HTERT RPE-1 (cell line): ENCODE data around the gene HCRTR2.
"Not testable (repeated sequence)": the region's sequence is repeated elsewhere in the genome, so short reads cannot be mapped to it uniquely, and the experiment has no call there.

Experiments
- in situ Hi-C: fragments of 300-500 bp; cut with MboI; formaldehyde crosslinking; loops from 4 replicates; pipeline ENCODE4 v1.14.3; 2020; ENCODE audit warnings: low sequenced_read_pairs

Gene HCRTR2

GRCh38 chr6:55174211-55175026, at the start of gene HCRTR2:
HCRTR2 (plus strand) TSS chr6:55174515; CDS start chr6:55174588, 73 bp downstream.
- in situ Hi-C loops: no loop called here

GRCh38 chr6:55130806-55131324, 43.5 kb upstream of the HCRTR2 start:
- in situ Hi-C loops: no loop called here

GRCh38 chr6:55131616-55132015, 42.7 kb upstream of the HCRTR2 start:
- in situ Hi-C loops: no loop called here

GRCh38 chr6:55136916-55137315, 37.4 kb upstream of the HCRTR2 start:
- in situ Hi-C loops: no loop called here

GRCh38 chr6:55137929-55138693, 36.2 kb upstream of the HCRTR2 start:
- in situ Hi-C loops: no loop called here

GRCh38 chr6:55141611-55142010, 32.7 kb upstream of the HCRTR2 start:
- in situ Hi-C loops: no loop called here

- in situ Hi-C loops: no loop called here
These were observed 31.7 kb upstream of the HCRTR2 start for GRCh38 chr6:55142610-55143009.

GRCh38 chr6:55153284-55153683, 21.0 kb upstream of the HCRTR2 start:
- in situ Hi-C loops: no loop called here

GRCh38 chr6:55158784-55159183, 15.5 kb upstream of the HCRTR2 start:
- in situ Hi-C loops: not testable (repeated sequence)

- in situ Hi-C loops: no loop called here
These were observed 6.5 kb upstream of the HCRTR2 start for GRCh38 chr6:55167860-55168259.

- in situ Hi-C loops: no loop called here
These were observed 1.0 kb downstream of the HCRTR2 start for GRCh38 chr6:55175078-55176049.

GRCh38 chr6:55176958-55177357, 2.6 kb downstream of the HCRTR2 start:
- in situ Hi-C loops: no loop called here

GRCh38 chr6:55180258-55180657, 5.9 kb downstream of the HCRTR2 start:
- in situ Hi-C loops: no loop called here

GRCh38 chr6:55182016-55182650, 7.8 kb downstream of the HCRTR2 start:
- in situ Hi-C loops: no loop called here

GRCh38 chr6:55184782-55185530, 10.6 kb downstream of the HCRTR2 start:
- in situ Hi-C loops: no loop called here

- in situ Hi-C loops: no loop called here
These were observed 24.4 kb downstream of the HCRTR2 start for GRCh38 chr6:55198715-55199114.

- in situ Hi-C loops: no loop called here
These were observed 24.9 kb downstream of the HCRTR2 start for GRCh38 chr6:55199239-55199638.

- in situ Hi-C loops: no loop called here
These were observed 34.5 kb downstream of the HCRTR2 start for GRCh38 chr6:55208478-55209458.
